Panc1 (cell line): ENCODE data around the gene SLC52A1. TPM values are rescaled to one million over a fixed set of nuclear protein-coding genes. Genes with fewer than 3 reads are reported as not detected.
"Not testable (repeated sequence)": the region's sequence is repeated elsewhere in the genome, so short reads cannot be mapped to it uniquely, and the experiment has no call there.

ENCODE experiments used
- ATAC-seq: fragments of 200-7000 bp; cut with Tn5 transposase; 2 replicates; pipeline ENCODE4 v1.9.1; 2020; ENCODE audit warnings: mild to moderate bottlenecking, moderate library complexity
- BruUV-seq: library from RNA; stranded (reverse); fragments of 400-500 nt; replicated peaks from 2 replicates; lab custom pipeline; 2021; lab: Mats Ljungman, UMichigan
- CTCF ChIA-PET: fragments of 300-600 bp; sonication (Branson Sonifier 250); formaldehyde crosslinking; loops from one replicate; lab custom pipeline; 2022; ENCODE audit warnings: antibody characterized with exemption; lab: Charles Lee
- POLR2A ChIA-PET: fragments of 300-600 bp; sonication (Branson Sonifier 250); formaldehyde crosslinking; loops from one replicate; lab custom pipeline; 2022; ENCODE audit warnings: antibody characterized with exemption; lab: Charles Lee
- DNase-seq: peaks from one replicate; pipeline ENCODE4 v3.0.0-alpha.2; 2010; ENCODE audit warnings: low read depth, low spot score
- H3K27ac ChIP-seq: 2 replicates; pipeline ENCODE4 v1.5.1; 2011; ENCODE audit warnings: mild to moderate bottlenecking, low read length, inconsistent platforms
- H3K27me3 ChIP-seq: fragments of 200-500 bp; sonication (Bioruptor generic); 2 replicates; pipeline ENCODE4 v1.6.0; 2014; ENCODE audit warnings: low read length, inconsistent platforms; ENCODE audit not compliant: control insufficient read depth, insufficient read depth
- H3K36me3 ChIP-seq: fragments of 200-500 bp; sonication (Bioruptor generic); 2 replicates; pipeline ENCODE4 v1.5.1; 2014; ENCODE audit warnings: inconsistent platforms, mild to moderate bottlenecking, low read length, moderate library complexity; ENCODE audit not compliant: control insufficient read depth, insufficient read depth
- H3K4me1 ChIP-seq: 2 replicates; pipeline ENCODE4 v1.5.1; 2011; ENCODE audit warnings: inconsistent platforms, mild to moderate bottlenecking, low read length, moderate library complexity; ENCODE audit not compliant: control insufficient read depth, insufficient read depth
- H3K4me3 ChIP-seq, 2 experiments: 2 replicates each; pipeline ENCODE4 v1.5.1; 2011 to 2012; ENCODE audit warnings: low read depth in 2 of 2, low read length in 2 of 2, mild to moderate bottlenecking in 2 of 2, inconsistent platforms in 1 of 2, moderate library complexity in 1 of 2
- H3K9me3 ChIP-seq: fragments of 200-500 bp; sonication (Bioruptor generic); 2 replicates; pipeline ENCODE4 v1.5.1; 2014; ENCODE audit warnings: low read depth, mild to moderate bottlenecking, inconsistent platforms, low read length, moderate library complexity; ENCODE audit not compliant: control insufficient read depth, insufficient read depth
- CTCF ChIP-seq: fragments of 450-650 bp; IDR thresholded peaks from 2 replicates; pipeline ENCODE4 v1.5.1; 2017; ENCODE audit warnings: mild to moderate bottlenecking
- POLR2AphosphoS5 ChIP-seq: IDR thresholded peaks from 2 replicates; pipeline ENCODE4 v1.6.1; 2012; ENCODE audit warnings: mild to moderate bottlenecking, low read depth, low read length, moderate library complexity
- REST ChIP-seq, 2 experiments: IDR thresholded peaks; 2 replicates each; pipeline ENCODE4 v1.6.1; 2011 to 2012; ENCODE audit warnings: low read depth in 2 of 2, control low read depth in 1 of 2, low read length in 1 of 2, mild to moderate bottlenecking in 1 of 2, moderate library complexity in 1 of 2; ENCODE audit not compliant: insufficient read depth in 1 of 2
- SIN3A ChIP-seq: IDR thresholded peaks from 2 replicates; pipeline ENCODE4 v1.6.1; 2012; ENCODE audit warnings: low read depth, mild to moderate bottlenecking, low read length, moderate library complexity, borderline replicate concordance; ENCODE audit not compliant: insufficient read depth
- in situ Hi-C: cut with HindIII; loops from 2 replicates; pipeline ENCODE4 v1.10.0; 2016; ENCODE audit warnings: low sequenced_read_pairs, low pct_unique_long_range_greater_than_20kb
- intact Hi-C: fragments of 100-400 bp; cut with micrococcal nuclease; formaldehyde crosslinking; loops from one replicate; pipeline ENCODE4 v1.10.0; 2022; ENCODE audit not compliant: unreplicated experiment
- total RNA-seq: library from RNA; stranded (reverse); gene quantifications from one replicate; pipeline ENCODE4 v1.2.1, GENCODE V29; 2021; ENCODE audit not compliant: unreplicated experiment

Gene SLC52A1
- total RNA-seq, 1 experiment from 2014 or later: 0.54 TPM

GRCh38 chr17:5032865-5033264 is 2.4 kb downstream of the SLC52A1 start:
- TF ChIP-seq POLR2AphosphoS5 (no peak), REST (IDR thresholded peaks at IDR 0.05; ENCODE audit: insufficient read depth in 1 of 2, low read depth in 2 of 2, low read length in 1 of 2) (no peak)
- BruUV-seq: no TSS peak
- in situ Hi-C loops: no loop called here
- Histone ChIP-seq H3K9me3 (no peaks in the 10 kb centered on the region), H3K4me3 (no peak overlapping the region), H3K4me1 (no peaks in the 10 kb centered on the region), H3K36me3 (no peaks in the 10 kb centered on the region), H3K27me3 (no peaks in the 10 kb centered on the region), H3K27ac (no peak overlapping the region)
- POLR2A ChIA-PET: no interaction called here
- DNase-seq: no peak
- CTCF ChIA-PET: no interaction called here
- intact Hi-C loops: no loop called here
- no peak for ATAC-seq

- in situ Hi-C loops (no loop called here), intact Hi-C loops (no loop called here)
- DNase-seq: peak; percentile 43
- no peaks in the 10 kb centered on the region for H3K4me1 ChIP-seq
- ChIA-PET POLR2A (no interaction called here), CTCF (interaction anchor here (1.0 kb wide), 1 partner anchor 129 kb away, joined by 3 read pairs; no protein-coding TSS in a partner anchor)
- H3K9me3 ChIP-seq: no peaks in the 10 kb centered on the region
- H3K27ac ChIP-seq: peak overlapping the region; percentile 70
- no peaks in the 10 kb centered on the region for H3K27me3 ChIP-seq
- peak; percentile 88 for ATAC-seq
- BruUV-seq: no TSS peak
- no peaks in the 10 kb centered on the region for H3K36me3 ChIP-seq
- TF ChIP-seq SIN3A (no peak), CTCF (peak; percentile 83)
- H3K4me3 ChIP-seq: peak overlapping the region; percentile 27 to 54
Observed at GRCh38 chr17:5031365-5032082, 3.7 kb downstream of the SLC52A1 start.

GRCh38 chr17:5030168-5030567 is 5.1 kb downstream of the SLC52A1 start:
- H3K4me3 ChIP-seq, H3K4me1 ChIP-seq, H3K36me3 ChIP-seq, DNase-seq, H3K9me3 ChIP-seq, H3K27me3 ChIP-seq, ATAC-seq, H3K27ac ChIP-seq, intact Hi-C loops, BruUV-seq, in situ Hi-C loops: not testable (repeated sequence)
- POLR2A ChIA-PET: interaction anchor here (0.6 kb wide), 1 partner anchor 25 kb away, joined by 8 read pairs; no protein-coding TSS in a partner anchor
- CTCF ChIA-PET: interaction anchor here (0.7 kb wide), 1 partner anchor 29 kb away, joined by 9 read pairs; no protein-coding TSS in a partner anchor
